Stimulated activated CD4-positive, alpha-beta T cell treated with anti-CD3 and anti-CD28 coated beads, Interleukin-15, amount 100 ng/mL, for 24 hours (primary cell): ENCODE results near the gene XPOT.

Experiments
- DNase-seq: peaks from one replicate; pipeline ENCODE4 v3.0.0-alpha.2; 2020

The XPOT gene

DNA sequence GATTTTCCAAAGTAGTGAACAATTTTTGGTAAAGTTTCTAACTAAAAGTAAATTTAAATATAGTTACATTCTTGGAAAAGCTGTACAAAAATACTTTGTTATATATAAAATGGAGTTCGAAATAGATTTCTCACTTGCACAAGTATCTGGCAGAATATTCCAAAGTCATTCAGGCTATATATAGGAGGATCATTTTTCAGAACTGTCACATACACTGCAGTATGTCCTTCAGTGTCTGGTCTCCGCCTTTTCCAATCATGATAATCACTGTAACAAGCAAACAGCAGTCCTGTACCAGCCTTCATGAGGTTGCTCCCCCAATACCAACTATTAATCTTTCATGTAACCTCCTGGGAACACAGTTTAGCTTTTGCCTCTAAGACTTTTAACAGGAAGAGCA, 66.3 kb downstream of the XPOT start:
- DNase-seq: no peak

DNA sequence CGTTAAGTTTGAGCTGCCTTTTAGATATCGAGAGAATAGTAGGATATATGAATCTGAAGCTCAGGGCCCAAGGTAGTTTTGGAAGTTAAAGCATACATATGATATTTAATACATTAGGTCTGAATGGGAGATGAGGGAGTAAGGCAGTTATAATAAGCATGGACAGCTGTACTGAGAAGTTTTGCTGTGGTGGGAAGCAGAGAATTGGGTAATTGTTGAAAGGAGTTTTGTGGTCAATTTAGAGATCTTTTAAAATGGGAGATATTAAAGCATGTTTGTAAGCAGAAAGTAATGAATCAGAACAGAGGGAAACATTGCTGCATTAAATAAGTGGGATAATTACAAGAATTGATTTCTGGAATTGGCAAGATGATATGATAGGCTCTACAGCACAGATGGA, 69.0 kb downstream of the XPOT start:
- DNase-seq: no peak

DNA sequence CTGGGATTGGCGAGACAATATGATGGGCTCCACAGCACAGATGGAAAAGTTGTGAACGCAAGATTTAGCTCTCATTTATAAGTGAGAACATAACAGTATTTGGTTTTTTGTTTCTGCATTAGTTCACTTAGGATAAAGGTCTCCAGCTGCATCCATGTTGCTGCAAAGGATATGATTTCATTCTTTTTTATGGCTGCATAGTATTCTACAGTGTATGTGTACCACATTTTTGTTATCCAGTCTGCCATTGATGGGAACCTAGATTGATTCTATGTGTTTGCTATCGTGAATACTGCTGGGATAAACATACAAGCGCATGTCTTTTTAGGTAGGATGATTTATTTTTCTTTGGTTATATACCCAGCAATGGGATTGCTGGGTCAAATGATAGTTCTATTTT, 71.3 kb downstream of the XPOT start:
- no peak for DNase-seq

- DNase-seq: no peak
Measured at GRCh38 chr12:64476844-64477243, 72.7 kb downstream of the XPOT start.

- no peak for DNase-seq
Measured at GRCh38 chr12:64478661-64479060, 74.5 kb downstream of the XPOT start.

GRCh38 chr12:64480148-64480547, 76.0 kb downstream of the XPOT start:
- no peak for DNase-seq

DNA sequence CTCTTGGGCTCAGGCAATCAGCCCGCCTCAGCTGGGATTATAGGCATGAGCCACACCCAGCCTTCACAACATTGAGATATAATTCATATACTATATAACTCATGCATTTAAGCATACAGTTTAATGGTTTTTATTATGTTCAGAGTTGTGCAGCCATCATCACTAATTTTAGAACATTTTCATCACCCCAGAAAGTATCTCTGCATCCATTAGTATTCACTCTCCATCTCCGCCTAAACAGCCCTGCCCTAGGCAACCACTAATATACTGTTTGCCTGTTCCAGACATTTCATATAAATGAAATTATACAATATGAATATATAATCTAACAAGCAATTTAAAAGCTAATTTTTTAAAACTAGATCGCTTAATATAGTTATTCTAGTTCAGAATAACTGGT, 82.5 kb downstream of the XPOT start:
- DNase-seq: no peak

DNA sequence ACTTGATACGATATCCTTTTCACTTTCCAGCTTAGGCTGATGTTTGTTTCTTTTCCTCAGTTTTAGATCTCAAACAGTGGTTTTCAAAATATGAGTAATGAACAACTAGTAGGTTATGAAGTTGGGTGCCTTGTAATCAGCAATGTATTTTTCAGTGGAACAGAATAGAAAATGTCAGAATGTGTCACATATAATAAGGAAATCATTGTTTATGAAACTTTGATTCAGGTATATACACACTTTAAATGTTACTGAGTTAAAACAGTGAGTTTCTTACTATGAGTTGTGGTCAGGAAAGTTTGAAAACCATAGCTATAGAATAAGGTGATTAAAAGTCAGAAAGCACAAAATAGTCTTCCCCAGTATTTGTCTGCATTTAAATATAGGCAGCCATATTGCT, 87.5 kb downstream of the XPOT start:
- DNase-seq: no peak

- DNase-seq: no peak
Measured at GRCh38 chr12:64493513-64493912, 89.3 kb downstream of the XPOT start.

- no peak for DNase-seq
Measured at GRCh38 chr12:64494998-64495729, 91.0 kb downstream of the XPOT start.

DNA sequence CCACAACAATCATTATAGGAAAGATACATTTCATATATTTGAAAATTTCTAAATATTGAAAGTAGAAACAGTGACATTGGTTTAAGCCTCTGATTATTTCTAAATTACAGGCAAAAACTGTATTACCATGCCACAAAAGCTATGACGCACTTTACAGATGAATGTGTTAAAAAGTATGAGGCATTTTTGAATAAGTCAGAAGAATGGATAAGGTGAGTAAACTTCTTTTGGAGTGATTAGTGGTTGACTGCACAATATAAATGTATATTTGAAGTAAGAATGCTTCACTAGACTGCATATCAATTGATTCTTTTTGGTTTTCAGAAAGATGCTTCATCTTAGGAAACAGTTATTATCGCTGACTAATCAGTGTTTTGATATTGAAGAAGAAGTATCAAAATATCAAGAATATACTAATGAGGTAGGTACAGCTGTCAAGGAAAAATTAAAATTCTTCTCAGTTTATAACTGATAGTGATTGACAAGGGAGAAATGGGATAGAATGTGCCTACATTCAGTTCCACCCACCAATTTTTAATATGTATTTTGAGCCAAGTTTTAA, 92.7 kb downstream of the XPOT start:
- no peak for DNase-seq

DNA sequence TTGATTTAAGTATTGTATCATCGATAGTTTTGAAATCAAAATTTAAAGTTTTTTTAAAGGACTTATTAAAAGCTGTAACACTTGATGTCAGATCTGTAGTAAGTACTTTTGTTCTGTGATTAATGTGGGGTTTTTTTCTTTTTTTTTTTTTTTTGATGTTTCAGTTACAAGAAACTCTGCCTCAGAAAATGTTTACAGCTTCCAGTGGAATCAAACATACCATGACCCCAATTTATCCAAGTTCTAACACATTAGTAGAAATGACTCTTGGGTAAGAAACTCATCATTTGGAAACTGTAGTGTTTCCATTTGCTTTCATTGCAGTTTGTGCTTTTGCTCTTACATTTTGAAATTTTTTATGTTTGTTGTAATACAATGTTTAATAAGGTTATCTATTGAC, 93.3 kb downstream of the XPOT start:
- no peak for DNase-seq

DNA sequence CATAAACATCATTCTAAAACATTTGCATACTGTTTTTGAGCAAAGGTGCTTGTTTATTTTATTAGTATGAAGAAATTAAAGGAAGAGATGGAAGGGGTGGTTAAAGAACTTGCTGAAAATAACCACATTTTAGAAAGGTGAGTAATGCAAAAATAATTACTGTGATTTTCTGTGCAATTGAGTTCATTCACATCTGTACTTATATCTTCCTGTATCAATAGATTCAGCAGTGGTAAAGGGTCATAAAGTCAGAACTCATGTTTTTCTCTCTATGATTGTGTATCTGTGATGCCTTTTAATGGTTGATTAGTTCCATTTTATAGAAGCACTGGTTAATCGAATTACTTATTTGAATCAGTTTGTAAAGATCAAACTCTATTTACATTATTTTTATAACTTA, 93.7 kb downstream of the XPOT start:
- no peak for DNase-seq

GRCh38 chr12:64500394-64500793, 96.2 kb downstream of the XPOT start:
- no peak for DNase-seq
